Testis (tissue), 2 donors: ENCODE data around the gene LRRK1.

Source experiments
- POLR2A ChIP-seq: fragments of 450-650 bp; IDR thresholded peaks from one replicate; pipeline ENCODE4 v1.6.1; 2017; ENCODE audit warnings: antibody characterized with exemption, mild to moderate bottlenecking, moderate library complexity
- TF ChIP-seq, protein P1 (sequence below), 3 experiments: fragments of 450-650 bp in 2 of 3; fragments of 200-600 bp in 1 of 3; sonication (generic) in 1 of 3; IDR thresholded peaks; one replicate each; pipeline ENCODE4 v1.5.1; 2016 to 2019; ENCODE audit warnings: antibody characterized with exemption in 3 of 3, mild to moderate bottlenecking in 2 of 3, moderate library complexity in 1 of 3

GRCh38 chr15:101047301-101047781, 128.2 kb downstream of the LRRK1 start:
- TF ChIP-seq POLR2A: no peak
- TF ChIP-seq, protein P1, sequence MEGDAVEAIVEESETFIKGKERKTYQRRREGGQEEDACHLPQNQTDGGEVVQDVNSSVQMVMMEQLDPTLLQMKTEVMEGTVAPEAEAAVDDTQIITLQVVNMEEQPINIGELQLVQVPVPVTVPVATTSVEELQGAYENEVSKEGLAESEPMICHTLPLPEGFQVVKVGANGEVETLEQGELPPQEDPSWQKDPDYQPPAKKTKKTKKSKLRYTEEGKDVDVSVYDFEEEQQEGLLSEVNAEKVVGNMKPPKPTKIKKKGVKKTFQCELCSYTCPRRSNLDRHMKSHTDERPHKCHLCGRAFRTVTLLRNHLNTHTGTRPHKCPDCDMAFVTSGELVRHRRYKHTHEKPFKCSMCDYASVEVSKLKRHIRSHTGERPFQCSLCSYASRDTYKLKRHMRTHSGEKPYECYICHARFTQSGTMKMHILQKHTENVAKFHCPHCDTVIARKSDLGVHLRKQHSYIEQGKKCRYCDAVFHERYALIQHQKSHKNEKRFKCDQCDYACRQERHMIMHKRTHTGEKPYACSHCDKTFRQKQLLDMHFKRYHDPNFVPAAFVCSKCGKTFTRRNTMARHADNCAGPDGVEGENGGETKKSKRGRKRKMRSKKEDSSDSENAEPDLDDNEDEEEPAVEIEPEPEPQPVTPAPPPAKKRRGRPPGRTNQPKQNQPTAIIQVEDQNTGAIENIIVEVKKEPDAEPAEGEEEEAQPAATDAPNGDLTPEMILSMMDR (IDR thresholded peaks at IDR 0.05): no peak
